HG02943 (cell line): ENCODE data around the gene GGCX.
A peak's percentile ranks its signal among the peaks of the same experiment; 100 is the strongest.
"Not testable (repeated sequence)": the region's sequence is repeated elsewhere in the genome, so short reads cannot be mapped to it uniquely, and the experiment has no call there.

Experiments used
- ATAC-seq: cut with Tn5 transposase; IDR thresholded peaks from one replicate; pipeline ENCODE4 v1.9.1; 2021; ENCODE audit warnings: mild to moderate bottlenecking, low read depth, moderate library complexity; ENCODE audit not compliant: unreplicated experiment

The GGCX gene

DNA sequence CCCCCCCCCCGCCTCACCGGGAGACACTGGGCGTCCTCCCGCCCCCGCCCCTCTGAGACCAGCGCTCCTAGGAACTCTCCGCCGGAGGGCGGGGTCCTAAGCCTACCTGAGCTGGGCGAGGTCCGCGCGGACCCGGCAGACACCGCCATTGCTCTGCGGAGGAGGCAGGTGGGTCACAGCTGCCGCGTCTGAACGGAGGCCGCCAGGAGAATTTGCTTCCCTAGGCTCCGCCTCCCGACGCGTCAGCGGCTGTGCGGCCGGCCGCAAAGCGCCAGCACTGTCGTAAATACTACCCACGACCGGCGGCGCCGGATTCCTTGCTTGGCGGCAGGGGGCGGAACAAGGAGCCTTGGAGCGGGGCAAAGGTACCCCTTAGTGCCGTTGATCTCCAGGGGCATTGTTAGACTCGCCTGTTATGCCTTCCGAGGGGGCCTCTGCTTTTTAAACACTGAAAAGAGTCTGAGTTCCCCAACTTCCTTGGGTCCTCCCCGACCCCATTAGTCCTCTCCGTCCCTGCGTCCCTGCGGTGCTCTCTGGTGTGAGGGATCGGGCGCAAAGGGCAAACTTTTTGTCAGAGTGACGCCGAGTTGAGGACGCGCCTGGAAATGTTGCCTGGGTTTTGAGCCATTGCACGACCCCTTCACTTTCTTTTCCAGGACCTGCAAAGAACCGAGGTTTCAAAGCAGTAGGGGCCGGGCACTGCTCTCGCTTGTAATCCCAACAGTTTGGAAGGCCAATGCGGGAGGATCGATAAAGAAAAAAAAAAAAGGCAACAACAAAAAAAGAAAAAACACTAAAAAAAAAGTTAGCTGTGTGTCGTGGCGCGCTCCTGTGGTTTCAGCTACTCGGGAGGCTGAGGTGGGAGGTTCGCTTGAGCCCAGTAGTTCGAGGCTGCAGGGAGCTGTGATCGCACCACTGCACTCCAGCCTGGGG lies at the start of gene GGCX:
Gene GGCX, minus strand, starts transcription at position 214 of the 933 bp plus-strand sequence. Its CDS starts 65 bp downstream, at position 149.
- ATAC-seq = peak; percentile 85

DNA sequence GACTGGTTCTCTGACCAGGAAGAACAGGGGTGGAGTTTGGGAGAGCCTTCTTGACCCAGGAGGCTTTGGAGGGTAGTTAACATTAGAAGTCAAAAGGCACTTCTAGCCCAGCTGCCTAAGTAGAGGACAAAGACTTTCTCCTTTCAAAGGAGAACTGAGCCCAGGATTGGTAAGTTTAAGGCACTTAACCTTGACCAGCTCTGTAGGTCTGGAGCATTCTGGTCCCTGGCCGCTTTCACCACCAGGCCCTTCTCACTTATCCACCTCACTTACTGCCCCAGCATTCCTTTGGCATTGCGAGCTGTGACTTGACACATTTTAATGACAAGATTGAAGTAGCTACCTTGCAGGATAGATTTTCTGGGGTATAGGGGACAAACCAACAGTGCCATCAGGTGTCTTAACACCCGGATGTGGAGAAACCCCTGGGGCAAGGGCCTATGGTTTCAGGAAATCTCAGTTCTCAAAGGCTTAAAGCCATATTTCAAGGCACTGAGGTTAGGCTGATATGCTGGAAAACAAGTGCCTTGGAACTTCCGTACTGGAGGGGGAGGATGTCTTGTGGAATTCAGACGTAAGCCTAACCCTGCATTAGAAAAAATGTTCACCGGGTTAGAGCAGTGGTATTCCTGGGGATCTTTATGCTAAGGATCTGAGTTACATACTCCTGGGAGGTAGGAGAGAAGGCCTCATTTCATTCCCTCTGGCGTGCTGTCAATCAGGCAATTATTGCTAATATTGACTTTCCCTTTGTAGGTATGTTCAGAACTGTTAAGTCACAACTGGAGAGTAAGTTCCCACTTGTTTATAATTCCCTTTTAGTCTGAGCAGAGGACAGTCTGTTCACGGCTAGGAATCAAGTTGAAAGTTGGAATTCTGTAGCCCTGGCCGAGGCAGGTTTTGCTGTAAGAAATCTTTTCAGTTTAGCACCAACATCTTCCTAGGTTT lies 46.2 kb upstream of the GGCX start:
- ATAC-seq = no peak

DNA sequence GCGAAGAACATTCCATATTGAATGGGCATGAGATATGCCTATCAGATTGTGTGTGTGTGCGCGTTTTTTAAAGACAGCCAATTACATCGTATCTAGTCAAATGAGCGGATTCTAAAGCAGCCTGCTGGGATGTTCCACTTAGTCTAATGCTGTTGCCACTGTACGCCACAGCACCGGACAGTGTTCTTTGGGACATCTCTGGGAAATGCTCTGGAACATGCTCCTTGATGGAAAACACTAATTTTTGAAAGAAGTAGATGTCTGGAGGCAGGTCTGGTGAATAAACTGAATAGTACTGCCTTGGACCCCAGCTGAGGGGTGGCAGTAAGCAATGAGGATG lies 44.8 kb upstream of the GGCX start:
- ATAC-seq = no peak

DNA sequence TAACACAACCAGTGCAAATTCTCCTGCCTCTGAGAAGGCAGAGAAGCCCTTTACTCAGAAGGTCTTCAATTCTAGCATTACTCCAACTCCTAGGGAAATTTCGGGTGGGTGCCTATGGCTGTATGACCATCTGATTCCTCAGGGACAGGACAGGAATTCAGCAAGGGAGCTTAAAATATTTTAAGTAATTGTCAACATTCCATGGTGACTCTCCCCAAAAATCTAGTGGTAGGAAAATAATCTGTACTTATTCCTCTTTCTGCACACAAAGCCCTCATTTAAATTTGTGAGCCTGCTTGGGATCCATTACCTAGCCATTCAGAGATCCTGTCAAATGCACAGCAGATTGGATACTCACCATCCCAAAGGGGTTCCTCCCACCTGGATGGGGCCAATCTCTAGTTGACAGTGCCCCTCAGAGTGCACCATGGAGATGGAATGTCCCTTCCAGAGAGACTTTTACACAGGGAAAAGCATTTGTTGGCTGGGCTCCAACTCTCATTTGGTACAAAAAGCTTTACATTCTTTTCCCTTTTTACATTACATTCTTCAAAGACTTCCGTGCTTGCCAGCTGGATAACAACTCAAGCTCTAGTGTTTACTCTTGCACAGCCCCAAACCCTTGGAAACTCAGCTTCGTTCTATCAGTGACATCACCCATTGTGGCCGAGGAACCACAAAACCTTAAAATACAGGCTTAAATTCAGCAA lies 44.3 kb upstream of the GGCX start:
- ATAC-seq = no peak

DNA sequence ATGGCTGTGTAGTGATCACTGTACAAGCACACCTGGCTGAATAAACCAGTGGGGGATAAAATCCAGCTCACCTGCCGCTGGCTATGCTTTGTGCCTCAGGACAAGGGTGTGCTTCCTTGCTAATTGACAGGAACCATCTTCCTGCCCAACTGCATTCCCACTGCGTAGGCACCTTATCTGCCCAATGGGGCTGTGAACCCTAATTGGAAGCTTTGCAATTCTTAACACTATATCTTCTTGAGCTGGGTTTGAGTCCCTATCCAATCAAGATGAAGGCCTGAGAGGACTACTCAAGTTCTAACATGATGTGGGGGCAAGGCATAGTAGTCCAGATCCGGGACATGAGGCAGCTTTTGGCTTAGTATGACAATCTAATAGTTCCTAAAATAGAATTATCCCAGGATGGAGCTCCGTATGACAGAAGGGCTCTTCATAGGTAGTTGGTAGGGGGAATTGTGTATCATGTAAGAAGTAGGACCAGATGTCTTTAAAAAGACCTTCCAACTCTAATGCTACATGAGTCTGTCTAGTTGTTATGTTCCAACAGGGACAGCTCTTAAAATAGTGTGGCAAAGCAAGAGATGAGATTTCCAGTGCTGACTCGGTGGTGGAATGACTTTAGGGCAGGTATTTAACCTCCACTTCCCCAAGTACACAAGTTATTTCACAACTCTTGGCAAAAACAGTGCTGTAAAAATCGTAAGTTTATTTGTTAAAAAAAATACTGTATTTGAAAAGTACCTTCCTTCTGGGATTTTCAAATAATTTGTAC lies 43.5 kb upstream of the GGCX start:
- no peak for ATAC-seq

DNA sequence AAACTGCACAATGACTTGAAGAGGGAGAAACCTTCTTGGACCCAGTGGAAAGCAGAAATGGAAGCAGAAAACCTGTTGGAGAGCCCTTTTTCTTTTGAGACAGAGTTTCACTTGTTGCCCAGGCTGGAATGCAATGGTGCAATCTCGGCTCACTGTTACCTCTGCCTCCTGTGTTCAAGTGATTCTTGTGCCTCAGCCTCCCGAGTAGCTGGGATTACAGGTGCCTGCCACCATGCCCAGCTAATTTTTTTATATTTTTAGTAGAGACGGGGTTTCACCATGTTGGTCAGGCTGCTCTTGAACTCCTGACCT lies 42.8 kb upstream of the GGCX start:
- not testable (repeated sequence) for ATAC-seq

DNA sequence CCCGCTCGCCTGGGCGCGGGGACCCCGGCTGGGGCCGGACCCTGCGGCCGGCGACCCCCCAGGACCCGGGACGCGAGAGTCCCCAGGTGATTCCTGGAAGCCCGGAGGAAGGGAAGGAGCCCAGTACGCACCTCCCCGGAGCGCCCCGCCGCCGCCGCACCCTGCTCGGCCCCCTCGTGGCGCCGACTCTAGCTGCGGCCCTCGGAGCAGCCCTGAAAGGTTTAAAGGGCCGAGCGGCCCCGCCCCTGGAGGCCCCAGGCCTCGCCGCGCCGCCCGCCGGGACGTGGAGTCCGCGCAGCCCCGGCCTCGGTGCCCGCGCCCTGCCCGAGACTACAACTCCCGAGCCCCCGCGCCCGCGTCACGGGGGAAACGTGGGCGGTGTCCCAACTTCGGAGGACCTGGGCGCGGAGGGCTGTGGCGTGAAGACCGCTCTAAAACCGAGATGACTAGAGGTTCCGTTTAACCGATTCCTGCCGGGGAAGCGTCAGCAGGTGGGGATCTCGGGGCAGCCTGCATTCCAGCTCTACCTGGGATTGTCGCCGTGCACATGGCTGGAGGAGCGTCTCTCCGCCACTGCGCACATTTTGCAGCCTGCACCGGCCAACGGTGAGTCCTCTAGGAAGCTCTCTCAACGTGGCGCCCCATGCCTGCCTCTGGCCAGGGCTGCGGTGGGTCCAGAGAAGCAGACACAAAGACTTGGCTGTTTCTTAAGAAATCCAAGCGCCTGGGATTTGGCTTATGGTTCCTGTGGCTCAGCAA lies 41.4 kb upstream of the GGCX start, which contains the start of gene TMEM150A:
Gene TMEM150A, minus strand, starts transcription at position 223 of the 759 bp plus-strand sequence. CDS start 750 bp downstream, outside the sequence.
- peak; percentile 94 for ATAC-seq

DNA sequence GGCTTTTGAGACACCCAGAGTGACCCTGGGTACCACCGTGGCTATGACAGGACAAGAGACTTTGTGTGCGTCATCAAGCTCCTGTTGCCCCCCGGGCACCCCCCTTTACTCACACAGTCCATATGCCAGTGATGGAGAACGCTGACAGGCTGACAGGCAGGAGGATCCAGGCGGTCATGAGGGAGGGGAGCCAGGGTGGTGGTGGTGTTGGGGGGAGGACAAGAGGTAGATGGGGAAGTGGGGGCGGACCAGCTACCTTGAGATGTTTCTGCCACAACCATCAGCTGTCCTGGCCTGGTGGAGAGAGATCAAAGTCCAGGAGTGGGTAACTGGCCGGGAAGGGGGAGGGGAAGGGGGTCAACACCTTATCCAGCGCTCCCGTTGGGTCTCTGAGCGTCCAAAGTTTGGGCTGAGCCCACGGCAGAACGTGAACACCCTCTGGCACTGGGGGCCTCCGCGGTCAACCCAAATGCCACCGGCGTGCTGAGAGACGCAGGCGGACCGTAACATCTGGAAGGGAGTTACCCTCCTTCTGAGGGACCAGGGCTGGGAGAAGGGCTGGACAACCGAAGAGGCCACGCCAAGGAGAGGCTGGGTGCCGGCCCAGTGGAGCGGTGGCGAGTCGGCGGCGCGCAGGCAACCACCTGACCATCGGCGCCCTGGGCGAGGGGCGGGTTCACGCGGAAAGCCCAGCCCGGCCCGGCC lies 40.6 kb upstream of the GGCX start:
- ATAC-seq = peak; percentile 34

DNA sequence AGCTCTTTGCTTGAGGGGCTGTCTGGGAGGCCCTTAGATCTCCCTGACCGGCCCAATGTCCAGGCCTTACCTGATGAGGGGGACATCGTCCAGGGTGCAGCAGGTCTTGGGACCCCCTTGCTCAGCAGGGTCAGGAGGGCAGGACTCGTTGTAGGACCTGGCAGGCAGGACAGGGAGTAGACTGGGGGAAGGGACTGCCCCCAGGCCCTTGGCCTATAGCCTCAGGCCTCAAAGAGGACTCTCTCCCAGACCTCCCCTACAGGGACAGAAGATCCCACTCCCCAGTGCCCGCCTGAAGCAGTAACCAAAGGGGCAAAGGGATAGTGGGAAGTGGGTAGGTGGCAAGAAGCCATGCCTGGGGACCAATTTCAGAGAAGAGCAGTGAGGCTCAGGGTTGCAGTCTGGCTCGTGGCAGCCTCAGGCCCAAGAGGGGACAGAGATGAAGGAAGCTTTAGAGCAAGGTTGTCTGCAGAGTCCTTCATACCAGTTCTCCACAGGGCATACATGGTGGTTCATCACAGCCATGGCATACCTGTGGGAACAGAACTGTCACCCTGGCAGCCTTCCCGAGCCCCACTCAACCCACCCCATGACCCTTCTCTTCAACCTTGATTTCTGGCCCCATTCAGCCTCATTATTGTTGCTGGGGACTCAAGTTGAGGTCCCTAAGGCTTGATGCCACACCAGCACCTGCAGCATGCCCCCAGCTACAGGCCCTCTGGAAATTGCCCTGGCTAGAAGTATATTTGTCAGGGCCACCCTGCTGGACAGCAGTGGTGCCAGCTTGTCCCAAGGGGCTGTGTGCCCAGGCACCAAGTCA lies 39.9 kb upstream of the GGCX start:
- ATAC-seq = no peak

DNA sequence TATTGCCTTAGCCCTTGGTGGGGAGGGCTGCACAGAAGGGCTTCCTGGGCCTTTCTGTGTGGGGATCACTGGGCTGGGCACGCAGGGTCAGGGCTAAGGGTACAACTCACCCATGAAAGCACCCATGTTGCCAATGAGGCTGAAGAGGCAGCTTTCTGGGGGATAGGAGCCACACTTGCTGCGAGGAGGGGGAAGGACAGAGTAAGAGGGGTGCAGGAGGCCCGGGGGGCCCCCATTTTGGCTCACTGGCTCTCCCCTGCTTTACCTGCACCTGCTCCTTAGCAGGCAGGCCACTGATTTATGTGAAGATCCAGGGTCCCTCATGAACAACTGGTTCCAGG lies 38.9 kb upstream of the GGCX start:
- ATAC-seq = no peak

DNA sequence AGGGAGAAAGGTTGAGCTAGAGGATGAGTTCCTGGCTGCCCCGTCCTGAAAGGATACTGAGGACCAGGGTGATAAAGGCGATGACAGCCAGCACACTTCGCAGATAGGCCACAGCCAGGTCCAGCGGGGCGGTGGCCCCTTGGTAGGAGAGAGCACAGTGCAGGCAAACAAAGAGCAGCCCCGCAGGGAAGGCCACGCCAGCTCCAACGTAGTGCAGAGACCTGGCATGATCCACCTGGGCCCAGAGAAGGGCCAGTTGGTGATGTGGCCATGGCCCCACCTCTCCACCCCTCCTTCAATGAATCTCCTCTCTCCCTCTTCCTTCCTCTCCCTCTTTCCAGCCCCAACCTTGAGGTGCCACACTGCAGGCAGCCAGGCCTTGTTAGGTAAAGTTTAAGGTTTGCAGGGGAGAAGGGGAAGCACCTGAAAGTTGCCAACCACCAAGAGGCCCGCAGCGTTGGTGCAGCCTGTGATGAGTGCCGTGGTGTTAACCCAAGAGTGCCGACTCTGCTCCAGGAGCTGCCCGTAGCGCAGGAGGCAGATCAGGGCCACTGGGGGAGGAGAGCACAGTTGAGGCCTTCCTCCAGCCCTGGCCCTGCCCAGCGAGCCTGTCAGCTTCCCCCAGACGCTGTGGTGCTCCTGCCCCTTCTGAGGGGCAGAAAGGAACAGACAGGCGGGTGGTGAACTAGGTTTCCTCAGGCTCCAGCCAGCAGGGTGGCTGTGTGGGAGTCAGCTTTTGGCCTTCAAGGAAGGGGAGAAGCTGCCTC lies 38.4 kb upstream of the GGCX start:
- ATAC-seq = no peak

DNA sequence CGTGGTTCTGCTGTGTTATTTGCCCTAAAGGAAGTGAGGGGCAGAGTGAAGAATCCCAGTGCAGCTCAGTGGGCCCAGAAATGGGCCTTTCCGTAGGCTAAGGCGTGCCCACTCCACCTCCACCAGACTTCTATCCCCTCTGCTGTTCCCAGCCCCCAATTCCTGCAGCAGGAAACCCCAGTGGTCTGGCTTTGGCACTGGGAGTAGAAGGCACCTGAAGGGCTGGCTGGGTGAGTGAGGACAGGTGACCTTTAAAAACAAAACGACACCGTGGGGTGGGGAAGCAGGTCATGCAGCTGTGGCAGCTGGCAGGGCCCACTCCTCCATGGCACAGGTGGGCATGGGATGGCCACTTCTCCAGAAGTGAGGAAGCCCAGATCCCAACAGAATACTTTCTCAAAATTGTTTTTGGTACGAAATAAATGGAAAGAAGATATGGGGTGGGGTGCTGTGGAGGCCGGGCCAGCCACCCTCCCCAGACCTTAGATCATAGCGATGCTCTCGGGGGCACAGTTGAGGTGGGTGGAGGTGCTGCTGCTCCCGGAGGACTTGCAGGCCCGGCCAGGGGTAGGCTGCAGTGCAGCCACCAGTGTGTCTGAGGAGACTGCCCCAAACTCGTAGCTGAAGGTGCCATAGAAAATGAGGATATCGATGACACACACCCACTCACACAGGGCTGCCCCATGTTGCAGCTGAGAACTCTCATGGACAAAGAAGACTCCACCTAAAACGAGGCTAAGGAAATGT lies 37.5 kb upstream of the GGCX start:
- no peak for ATAC-seq

DNA sequence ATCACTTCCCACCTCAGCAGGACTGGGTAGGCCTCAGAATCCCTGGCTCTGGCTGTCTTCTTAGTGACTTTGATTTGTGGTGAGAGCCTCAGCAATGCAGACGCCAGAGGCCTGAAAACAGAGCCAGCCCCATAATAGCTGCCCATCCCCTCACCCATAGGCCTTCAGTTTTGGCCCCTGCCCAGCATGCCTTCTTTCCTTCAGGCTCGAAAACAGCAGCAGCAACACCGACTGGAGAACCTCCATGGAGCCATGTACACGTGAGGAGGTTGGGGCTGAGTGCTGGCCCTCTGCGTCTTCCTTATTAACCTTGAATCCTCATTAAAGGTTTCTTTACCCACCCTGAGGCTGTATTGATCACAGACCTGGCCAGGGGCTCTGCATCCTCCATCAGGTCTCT lies 35.9 kb upstream of the GGCX start:
- no peak for ATAC-seq

DNA sequence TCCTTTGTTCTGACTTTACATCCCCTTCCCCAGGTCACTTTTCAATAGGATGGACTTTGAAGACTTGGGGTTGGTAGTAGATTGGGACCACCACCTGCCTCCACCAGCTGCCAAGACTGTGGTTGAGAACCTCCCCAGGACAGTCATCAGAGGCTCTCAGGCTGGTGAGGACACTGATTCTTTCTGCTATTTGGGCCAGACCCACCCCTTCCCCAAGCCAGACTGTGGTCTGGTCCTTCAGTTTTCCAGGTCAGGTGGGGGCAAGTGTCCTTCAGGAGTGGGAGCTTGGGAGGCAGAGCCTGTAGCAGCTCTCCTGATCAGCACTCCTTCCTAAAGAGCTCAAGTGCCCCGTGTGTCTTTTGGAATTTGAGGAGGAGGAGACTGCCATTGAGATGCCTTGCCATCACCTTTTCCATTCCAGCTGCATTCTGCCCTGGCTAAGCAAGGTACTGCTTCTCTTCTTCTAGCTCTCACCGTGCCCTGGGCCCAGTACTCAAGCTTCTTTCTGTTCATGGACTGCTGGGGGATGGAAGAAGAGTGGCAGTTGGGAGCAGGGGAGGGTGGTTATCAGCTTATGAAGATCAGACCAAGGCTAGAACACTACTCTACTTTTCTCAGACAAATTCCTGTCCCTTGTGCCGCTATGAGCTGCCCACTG lies 35.3 kb upstream of the GGCX start:
- no peak for ATAC-seq

DNA sequence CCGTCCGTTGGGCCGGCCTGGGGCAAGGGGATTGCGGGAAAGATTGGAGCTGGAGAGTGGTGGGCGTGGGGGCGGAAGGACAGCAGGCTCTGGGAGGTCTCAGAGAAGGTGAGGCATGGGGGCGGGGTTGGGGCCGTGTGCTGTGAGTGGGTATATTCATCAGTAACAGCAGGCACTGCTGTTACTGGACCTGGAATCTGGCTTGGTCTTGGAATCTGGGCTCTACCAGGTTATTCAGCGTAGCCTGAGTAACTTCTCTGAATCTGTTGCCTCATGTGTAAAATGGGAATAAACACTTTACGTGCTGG lies 34.7 kb upstream of the GGCX start:
- ATAC-seq = no peak

DNA sequence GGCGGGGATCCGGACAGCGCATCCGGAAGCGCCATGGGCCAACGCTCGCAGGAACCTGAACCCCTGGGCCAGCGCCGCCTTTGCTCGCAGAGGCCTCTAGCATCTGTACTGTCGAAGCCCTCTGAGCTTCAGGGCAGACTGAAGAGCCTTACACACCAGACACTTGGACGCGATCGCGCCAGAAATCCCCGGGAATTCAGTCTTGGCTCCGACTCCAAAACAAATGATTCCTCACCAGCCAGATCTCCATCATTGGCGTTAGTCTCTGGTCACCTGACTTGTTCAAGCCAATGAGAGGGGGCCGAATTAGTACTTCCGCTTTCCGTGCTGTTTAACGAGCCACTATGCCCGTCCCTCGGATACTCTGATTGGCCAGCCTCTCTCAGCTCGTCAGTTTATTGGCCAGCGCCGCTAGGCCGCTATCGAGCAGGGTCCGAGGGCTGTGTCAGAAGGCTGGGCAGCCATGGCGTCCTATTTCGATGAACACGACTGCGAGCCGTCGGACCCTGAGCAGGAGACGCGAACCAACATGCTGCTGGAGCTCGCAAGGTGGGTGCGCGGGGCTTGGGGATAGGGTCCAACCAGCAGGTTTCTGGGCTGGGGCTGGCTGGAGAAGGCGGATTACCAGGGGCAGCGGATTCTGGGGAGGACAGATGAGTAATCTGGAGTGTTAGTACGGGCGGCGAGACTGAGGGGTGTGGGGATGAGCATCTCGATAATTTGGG lies 34.2 kb upstream of the GGCX start, which contains the start of gene RNF181:
Gene RNF181, plus strand, starts transcription at position 445 of the 725 bp plus-strand sequence. Its CDS starts 19 bp downstream, at position 464.
- peak; percentile 99 for ATAC-seq
